Measurements from ENCODE around the gene TMEM72. TPM values are rescaled to one million over a fixed set of nuclear protein-coding genes. Genes with fewer than 3 reads are reported as not detected.
A peak's percentile ranks its signal among the peaks of the same experiment; 100 is the strongest.

TMEM72 gene
- total and polyA plus RNA-seq, 2 of the 13 experiments (the other 11 are each of a cell fraction or from before 2014, with no cell fraction given): 0.04 TPM; not detected in 1

DNA sequence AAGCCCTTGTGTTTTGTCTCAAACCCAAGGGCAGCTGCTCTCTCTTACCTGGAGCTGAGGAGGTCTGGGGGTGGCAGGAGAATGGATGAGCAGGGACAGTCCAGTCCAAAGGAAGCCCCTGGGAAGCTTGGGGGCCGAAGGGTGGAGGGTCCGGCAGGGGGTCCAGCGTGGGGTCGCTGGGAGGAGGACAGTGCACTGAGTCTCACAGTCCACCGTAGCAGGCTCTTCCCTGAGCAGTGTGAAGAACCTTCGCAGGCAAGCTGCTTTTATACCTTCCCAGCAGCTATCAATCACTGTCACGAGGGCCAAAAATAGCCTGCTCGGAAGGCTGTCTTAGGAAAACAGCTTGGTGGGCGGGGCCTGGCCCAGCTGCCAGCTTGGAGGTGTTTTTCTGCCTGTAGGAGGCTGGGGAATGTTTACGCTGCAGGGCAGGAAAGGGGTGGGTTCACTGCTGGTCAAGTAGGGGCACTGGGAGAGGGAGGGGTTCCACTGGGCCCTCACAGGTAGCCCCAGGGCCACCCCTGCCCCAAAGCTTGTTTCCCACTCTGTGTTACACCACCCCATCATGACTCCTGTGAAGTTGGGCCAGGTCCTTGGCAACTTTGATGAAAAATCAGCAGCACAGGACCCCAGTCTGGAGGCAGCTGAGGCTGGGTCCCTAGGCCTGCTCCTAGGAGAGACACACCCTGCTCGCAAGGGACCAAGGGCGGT lies 67.6 kb downstream of the TMEM72 start, which contains the start of gene DEPP1 (continued):
- TF ChIP-seq, protein P1, sequence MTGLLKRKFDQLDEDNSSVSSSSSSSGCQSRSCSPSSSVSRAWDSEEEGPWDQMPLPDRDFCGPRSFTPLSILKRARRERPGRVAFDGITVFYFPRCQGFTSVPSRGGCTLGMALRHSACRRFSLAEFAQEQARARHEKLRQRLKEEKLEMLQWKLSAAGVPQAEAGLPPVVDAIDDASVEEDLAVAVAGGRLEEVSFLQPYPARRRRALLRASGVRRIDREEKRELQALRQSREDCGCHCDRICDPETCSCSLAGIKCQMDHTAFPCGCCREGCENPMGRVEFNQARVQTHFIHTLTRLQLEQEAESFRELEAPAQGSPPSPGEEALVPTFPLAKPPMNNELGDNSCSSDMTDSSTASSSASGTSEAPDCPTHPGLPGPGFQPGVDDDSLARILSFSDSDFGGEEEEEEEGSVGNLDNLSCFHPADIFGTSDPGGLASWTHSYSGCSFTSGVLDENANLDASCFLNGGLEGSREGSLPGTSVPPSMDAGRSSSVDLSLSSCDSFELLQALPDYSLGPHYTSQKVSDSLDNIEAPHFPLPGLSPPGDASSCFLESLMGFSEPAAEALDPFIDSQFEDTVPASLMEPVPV (CRISPR knock-in tag; IDR thresholded peaks at IDR 0.05): peak; percentile 55; the same call in 1 of the 2 replicates
- TF ChIP-seq MAZ (IDR thresholded peaks at IDR 0.05; ENCODE audit: borderline replicate concordance, low read depth, low read length) (peak; percentile 63; the same call in 1 of the 2 replicates), MAZ (CRISPR knock-in tag; IDR thresholded peaks at IDR 0.05; ENCODE audit: low read depth) (peak; percentile 94), ZNF224 (CRISPR knock-in tag; IDR thresholded peaks at IDR 0.05) (peak; percentile 93), ZNF816 (CRISPR knock-in tag; IDR thresholded peaks at IDR 0.05; ENCODE audit: borderline replicate concordance) (no peak), ZFP36L1 (CRISPR knock-in tag; IDR thresholded peaks at IDR 0.05) (peak; percentile 90; the same call in 1 of the 2 replicates), ZNF724P (CRISPR knock-in tag; IDR thresholded peaks at IDR 0.05; ENCODE audit: borderline replicate concordance) (peak; percentile 74; the same call in 1 of the 2 replicates)
- TF ChIP-seq, protein P2, sequence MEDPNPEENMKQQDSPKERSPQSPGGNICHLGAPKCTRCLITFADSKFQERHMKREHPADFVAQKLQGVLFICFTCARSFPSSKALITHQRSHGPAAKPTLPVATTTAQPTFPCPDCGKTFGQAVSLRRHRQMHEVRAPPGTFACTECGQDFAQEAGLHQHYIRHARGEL (CRISPR knock-in tag; IDR thresholded peaks at IDR 0.05): peak; percentile 33; the same call in 1 of the 2 replicates
- TF ChIP-seq, protein P3, sequence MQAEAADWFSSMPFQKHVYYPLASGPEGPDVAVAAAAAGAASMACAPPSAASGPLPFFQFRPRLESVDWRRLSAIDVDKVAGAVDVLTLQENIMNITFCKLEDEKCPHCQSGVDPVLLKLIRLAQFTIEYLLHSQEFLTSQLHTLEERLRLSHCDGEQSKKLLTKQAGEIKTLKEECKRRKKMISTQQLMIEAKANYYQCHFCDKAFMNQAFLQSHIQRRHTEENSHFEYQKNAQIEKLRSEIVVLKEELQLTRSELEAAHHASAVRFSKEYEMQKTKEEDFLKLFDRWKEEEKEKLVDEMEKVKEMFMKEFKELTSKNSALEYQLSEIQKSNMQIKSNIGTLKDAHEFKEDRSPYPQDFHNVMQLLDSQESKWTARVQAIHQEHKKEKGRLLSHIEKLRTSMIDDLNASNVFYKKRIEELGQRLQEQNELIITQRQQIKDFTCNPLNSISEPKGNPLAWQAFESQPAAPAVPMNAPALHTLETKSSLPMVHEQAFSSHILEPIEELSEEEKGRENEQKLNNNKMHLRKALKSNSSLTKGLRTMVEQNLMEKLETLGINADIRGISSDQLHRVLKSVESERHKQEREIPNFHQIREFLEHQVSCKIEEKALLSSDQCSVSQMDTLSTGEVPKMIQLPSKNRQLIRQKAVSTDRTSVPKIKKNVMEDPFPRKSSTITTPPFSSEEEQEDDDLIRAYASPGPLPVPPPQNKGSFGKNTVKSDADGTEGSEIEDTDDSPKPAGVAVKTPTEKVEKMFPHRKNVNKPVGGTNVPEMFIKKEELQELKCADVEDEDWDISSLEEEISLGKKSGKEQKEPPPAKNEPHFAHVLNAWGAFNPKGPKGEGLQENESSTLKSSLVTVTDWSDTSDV (CRISPR knock-in tag; IDR thresholded peaks at IDR 0.05): no peak
- TF ChIP-seq, protein P4, sequence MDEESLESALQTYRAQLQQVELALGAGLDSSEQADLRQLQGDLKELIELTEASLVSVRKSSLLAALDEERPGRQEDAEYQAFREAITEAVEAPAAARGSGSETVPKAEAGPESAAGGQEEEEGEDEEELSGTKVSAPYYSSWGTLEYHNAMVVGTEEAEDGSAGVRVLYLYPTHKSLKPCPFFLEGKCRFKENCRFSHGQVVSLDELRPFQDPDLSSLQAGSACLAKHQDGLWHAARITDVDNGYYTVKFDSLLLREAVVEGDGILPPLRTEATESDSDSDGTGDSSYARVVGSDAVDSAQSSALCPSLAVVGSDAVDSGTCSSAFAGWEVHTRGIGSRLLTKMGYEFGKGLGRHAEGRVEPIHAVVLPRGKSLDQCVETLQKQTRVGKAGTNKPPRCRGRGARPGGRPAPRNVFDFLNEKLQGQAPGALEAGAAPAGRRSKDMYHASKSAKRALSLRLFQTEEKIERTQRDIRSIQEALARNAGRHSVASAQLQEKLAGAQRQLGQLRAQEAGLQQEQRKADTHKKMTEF (CRISPR knock-in tag; IDR thresholded peaks at IDR 0.05): peak; percentile 96
- TF ChIP-seq, protein P5, sequence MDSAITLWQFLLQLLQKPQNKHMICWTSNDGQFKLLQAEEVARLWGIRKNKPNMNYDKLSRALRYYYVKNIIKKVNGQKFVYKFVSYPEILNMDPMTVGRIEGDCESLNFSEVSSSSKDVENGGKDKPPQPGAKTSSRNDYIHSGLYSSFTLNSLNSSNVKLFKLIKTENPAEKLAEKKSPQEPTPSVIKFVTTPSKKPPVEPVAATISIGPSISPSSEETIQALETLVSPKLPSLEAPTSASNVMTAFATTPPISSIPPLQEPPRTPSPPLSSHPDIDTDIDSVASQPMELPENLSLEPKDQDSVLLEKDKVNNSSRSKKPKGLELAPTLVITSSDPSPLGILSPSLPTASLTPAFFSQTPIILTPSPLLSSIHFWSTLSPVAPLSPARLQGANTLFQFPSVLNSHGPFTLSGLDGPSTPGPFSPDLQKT (CRISPR knock-in tag; IDR thresholded peaks at IDR 0.05; ENCODE audit: borderline replicate concordance): no peak
- TF ChIP-seq, protein P6, sequence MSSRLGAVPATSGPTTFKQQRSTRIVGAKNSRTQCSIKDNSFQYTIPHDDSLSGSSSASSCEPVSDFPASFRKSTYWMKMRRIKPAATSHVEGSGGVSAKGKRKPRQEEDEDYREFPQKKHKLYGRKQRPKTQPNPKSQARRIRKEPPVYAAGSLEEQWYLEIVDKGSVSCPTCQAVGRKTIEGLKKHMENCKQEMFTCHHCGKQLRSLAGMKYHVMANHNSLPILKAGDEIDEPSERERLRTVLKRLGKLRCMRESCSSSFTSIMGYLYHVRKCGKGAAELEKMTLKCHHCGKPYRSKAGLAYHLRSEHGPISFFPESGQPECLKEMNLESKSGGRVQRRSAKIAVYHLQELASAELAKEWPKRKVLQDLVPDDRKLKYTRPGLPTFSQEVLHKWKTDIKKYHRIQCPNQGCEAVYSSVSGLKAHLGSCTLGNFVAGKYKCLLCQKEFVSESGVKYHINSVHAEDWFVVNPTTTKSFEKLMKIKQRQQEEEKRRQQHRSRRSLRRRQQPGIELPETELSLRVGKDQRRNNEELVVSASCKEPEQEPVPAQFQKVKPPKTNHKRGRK (CRISPR knock-in tag; IDR thresholded peaks at IDR 0.05): no peak
- TF ChIP-seq, protein P7, sequence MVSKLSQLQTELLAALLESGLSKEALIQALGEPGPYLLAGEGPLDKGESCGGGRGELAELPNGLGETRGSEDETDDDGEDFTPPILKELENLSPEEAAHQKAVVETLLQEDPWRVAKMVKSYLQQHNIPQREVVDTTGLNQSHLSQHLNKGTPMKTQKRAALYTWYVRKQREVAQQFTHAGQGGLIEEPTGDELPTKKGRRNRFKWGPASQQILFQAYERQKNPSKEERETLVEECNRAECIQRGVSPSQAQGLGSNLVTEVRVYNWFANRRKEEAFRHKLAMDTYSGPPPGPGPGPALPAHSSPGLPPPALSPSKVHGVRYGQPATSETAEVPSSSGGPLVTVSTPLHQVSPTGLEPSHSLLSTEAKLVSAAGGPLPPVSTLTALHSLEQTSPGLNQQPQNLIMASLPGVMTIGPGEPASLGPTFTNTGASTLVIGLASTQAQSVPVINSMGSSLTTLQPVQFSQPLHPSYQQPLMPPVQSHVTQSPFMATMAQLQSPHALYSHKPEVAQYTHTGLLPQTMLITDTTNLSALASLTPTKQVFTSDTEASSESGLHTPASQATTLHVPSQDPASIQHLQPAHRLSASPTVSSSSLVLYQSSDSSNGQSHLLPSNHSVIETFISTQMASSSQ (IDR thresholded peaks at IDR 0.05; ENCODE audit: low read depth): peak; percentile 71
- TF ChIP-seq, protein P7 (CRISPR knock-in tag; IDR thresholded peaks at IDR 0.05; ENCODE audit: borderline replicate concordance): peak; percentile 84
